B cell (primary cell): ENCODE data around the gene CREM.

Experiments used
- EZH2 ChIP-seq: IDR thresholded peaks from 2 replicates; pipeline ENCODE4 v1.6.1; 2012; ENCODE audit warnings: borderline replicate concordance, low read depth, mild to moderate bottlenecking, moderate library complexity, low read length; ENCODE audit not compliant: insufficient read depth, poor library complexity, severe bottlenecking
- TF ChIP-seq, protein P1 (sequence below): fragments of 200-600 bp; IDR thresholded peaks from one replicate; pipeline ENCODE4 v1.8.0; 2022; ENCODE audit warnings: antibody characterized with exemption, mild to moderate bottlenecking

DNA sequence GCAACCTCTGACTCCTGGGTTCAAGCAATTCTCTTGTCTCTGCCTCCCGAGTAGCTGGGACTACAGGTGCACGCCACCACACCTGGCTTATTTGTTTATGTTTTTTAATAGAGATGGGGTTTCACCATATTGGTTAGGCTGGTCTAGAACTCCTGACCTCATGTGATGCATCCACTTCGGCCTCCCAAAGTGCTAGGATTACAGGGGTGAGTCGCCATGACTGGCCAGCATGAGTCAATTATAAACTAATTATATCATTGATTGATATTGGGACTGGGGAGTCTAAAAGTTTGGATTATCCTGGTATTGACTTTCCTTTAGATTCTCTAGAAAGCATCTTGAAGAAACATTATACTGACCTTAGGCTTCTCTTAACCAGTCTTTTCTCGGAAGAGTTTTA is 135.8 kb downstream of the CREM start:
- TF ChIP-seq, protein P1, sequence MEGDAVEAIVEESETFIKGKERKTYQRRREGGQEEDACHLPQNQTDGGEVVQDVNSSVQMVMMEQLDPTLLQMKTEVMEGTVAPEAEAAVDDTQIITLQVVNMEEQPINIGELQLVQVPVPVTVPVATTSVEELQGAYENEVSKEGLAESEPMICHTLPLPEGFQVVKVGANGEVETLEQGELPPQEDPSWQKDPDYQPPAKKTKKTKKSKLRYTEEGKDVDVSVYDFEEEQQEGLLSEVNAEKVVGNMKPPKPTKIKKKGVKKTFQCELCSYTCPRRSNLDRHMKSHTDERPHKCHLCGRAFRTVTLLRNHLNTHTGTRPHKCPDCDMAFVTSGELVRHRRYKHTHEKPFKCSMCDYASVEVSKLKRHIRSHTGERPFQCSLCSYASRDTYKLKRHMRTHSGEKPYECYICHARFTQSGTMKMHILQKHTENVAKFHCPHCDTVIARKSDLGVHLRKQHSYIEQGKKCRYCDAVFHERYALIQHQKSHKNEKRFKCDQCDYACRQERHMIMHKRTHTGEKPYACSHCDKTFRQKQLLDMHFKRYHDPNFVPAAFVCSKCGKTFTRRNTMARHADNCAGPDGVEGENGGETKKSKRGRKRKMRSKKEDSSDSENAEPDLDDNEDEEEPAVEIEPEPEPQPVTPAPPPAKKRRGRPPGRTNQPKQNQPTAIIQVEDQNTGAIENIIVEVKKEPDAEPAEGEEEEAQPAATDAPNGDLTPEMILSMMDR = no peak
- no peak for TF ChIP-seq EZH2
